Trophoblast cell (in vitro differentiated cells and primary cell): ENCODE data around the gene RASSF4.

Experiments
- DNase-seq, 2 donors: peaks; one replicate each; pipeline ENCODE4 v3.0.0-alpha.2; 2016
- H2AFZ ChIP-seq: 2 replicates; pipeline ENCODE4 v1.6.1; 2013; ENCODE audit warnings: low read length, moderate library complexity, mild to moderate bottlenecking; ENCODE audit not compliant: insufficient read depth, poor library complexity
- H2AK5ac ChIP-seq: 2 replicates; pipeline ENCODE4 v1.6.1; 2013; ENCODE audit warnings: mild to moderate bottlenecking, low read length
- H2BK120ac ChIP-seq: 2 replicates; pipeline ENCODE4 v1.6.1; 2013; ENCODE audit warnings: low read length, mild to moderate bottlenecking, moderate library complexity; ENCODE audit not compliant: insufficient read depth, poor library complexity
- H2BK12ac ChIP-seq: 2 replicates; pipeline ENCODE4 v1.6.1; 2013; ENCODE audit warnings: mild to moderate bottlenecking, low read length, moderate library complexity
- H2BK5ac ChIP-seq: 2 replicates; pipeline ENCODE4 v1.6.1; 2013; ENCODE audit warnings: low read length, low read depth, moderate library complexity, mild to moderate bottlenecking; ENCODE audit not compliant: poor library complexity
- H3K14ac ChIP-seq: 2 replicates; pipeline ENCODE4 v1.6.1; 2013; ENCODE audit warnings: mild to moderate bottlenecking, low read length
- H3K18ac ChIP-seq: 2 replicates; pipeline ENCODE4 v1.6.1; 2013; ENCODE audit warnings: mild to moderate bottlenecking, low read length
- H3K23ac ChIP-seq: 2 replicates; pipeline ENCODE4 v1.6.1; 2013; ENCODE audit warnings: low read length
- H3K27ac ChIP-seq: 2 replicates; pipeline ENCODE4 v1.5.1; 2013; ENCODE audit warnings: low read depth, mild to moderate bottlenecking, inconsistent platforms, low read length, moderate library complexity
- H3K27me3 ChIP-seq: 2 replicates; pipeline ENCODE4 v1.6.1; 2013; ENCODE audit warnings: inconsistent platforms, mild to moderate bottlenecking, low read length, moderate library complexity; ENCODE audit not compliant: insufficient read depth
- H3K36me3 ChIP-seq, 2 experiments: 1 replicate in 1 of 2; 2 replicates in 1 of 2; pipeline ENCODE4 v1.6.1; 2013; ENCODE audit warnings: low read length in 2 of 2, mild to moderate bottlenecking in 2 of 2, moderate library complexity in 1 of 2; ENCODE audit not compliant: insufficient read depth in 2 of 2, control insufficient read depth in 1 of 2
- H3K4ac ChIP-seq: 2 replicates; pipeline ENCODE4 v1.6.1; 2013; ENCODE audit warnings: low read depth, mild to moderate bottlenecking, low read length, moderate library complexity
- H3K4me1 ChIP-seq, 2 experiments: 1 replicate in 1 of 2; 2 replicates in 1 of 2; pipeline ENCODE4 v1.6.1; 2013; ENCODE audit warnings: low read length in 2 of 2, mild to moderate bottlenecking in 2 of 2, moderate library complexity in 1 of 2; ENCODE audit not compliant: insufficient read depth in 2 of 2, control insufficient read depth in 1 of 2
- H3K4me2 ChIP-seq: 2 replicates; pipeline ENCODE4 v1.6.1; 2013; ENCODE audit warnings: inconsistent platforms, mild to moderate bottlenecking, low read length, moderate library complexity
- H3K4me3 ChIP-seq: 2 replicates; pipeline ENCODE4 v1.5.1; 2013; ENCODE audit warnings: mild to moderate bottlenecking, low read depth, low read length, inconsistent platforms
- H3K79me1 ChIP-seq: one replicate; pipeline ENCODE4 v1.6.1; 2013; ENCODE audit warnings: low read length
- H3K79me2 ChIP-seq: 2 replicates; pipeline ENCODE4 v1.6.1; 2013; ENCODE audit warnings: low read length, mild to moderate bottlenecking; ENCODE audit not compliant: control insufficient read depth, insufficient read depth, poor library complexity
- H3K9ac ChIP-seq: 2 replicates; pipeline ENCODE4 v1.6.1; 2013; ENCODE audit warnings: mild to moderate bottlenecking, low read length
- H3K9me3 ChIP-seq: 2 replicates; pipeline ENCODE4 v1.6.1; 2013; ENCODE audit warnings: low read depth, mild to moderate bottlenecking, control low read depth, inconsistent platforms, low read length; ENCODE audit not compliant: insufficient read depth
- H4K12ac ChIP-seq: 2 replicates; pipeline ENCODE4 v1.6.1; 2013; ENCODE audit warnings: low read depth, mild to moderate bottlenecking, low read length, moderate library complexity
- H4K8ac ChIP-seq: 2 replicates; pipeline ENCODE4 v1.6.1; 2013; ENCODE audit warnings: low read depth, mild to moderate bottlenecking, low read length, moderate library complexity
- H4K91ac ChIP-seq: one replicate; pipeline ENCODE4 v1.6.1; 2013; ENCODE audit warnings: low read depth, mild to moderate bottlenecking, low read length, moderate library complexity
- WGBS: extraction: QIAGEN DNeasy Blood & Tissue Kit; methylation state at CpG from one replicate; pipeline ENCODE4 v1.1.7; 2013; ENCODE audit warnings: missing lambda C conversion rate; ENCODE audit not compliant: insufficient read length, insufficient coverage; ENCODE audit errors: extremely low coverage; 5-methylcytosine and 5-hydroxymethylcytosine counted together

The RASSF4 gene

GRCh38 chr10:44998146-44998631 is 38.6 kb downstream of the RASSF4 start:
- peak overlapping the region; percentile 37 for H4K91ac ChIP-seq
- no peak overlapping the region for H2AK5ac ChIP-seq
- no peak overlapping the region for H2BK120ac ChIP-seq
- no peak overlapping the region for H4K12ac ChIP-seq
- H3K23ac ChIP-seq = no peak overlapping the region
- peaks cover 43% of the 10 kb centered on the region for H3K79me1 ChIP-seq
- no peak overlapping the region for H3K4me3 ChIP-seq
- peaks cover 18 to 25% of the 10 kb centered on the region in 2 experiments for H3K4me1 ChIP-seq
- H3K18ac ChIP-seq = no peak overlapping the region
- H3K9me3 ChIP-seq = no peaks in the 10 kb centered on the region
- no peak for DNase-seq
- H3K27me3 ChIP-seq = no peaks in the 10 kb centered on the region
- H3K36me3 ChIP-seq = peaks cover 1 to 2% of the 10 kb centered on the region in 2 experiments
- no peak overlapping the region for H2AFZ ChIP-seq
- no CpG with 5 or more reads among the region's 6 CpGs for WGBS
- H4K8ac ChIP-seq = no peak overlapping the region
- H3K4ac ChIP-seq = no peak overlapping the region
- no peak overlapping the region for H3K9ac ChIP-seq
- no peak overlapping the region for H2BK12ac ChIP-seq
- peaks cover 13% of the 10 kb centered on the region for H3K79me2 ChIP-seq
- H3K27ac ChIP-seq = no peak overlapping the region
- no peak overlapping the region for H3K4me2 ChIP-seq
- no peak overlapping the region for H3K14ac ChIP-seq
- no peak overlapping the region for H2BK5ac ChIP-seq

GRCh38 chr10:45000138-45000751 is 40.6 kb downstream of the RASSF4 start:
- Histone ChIP-seq H3K4me2 (peak overlapping the region; percentile 88), H3K79me2 (peaks cover 9% of the 10 kb centered on the region), H2AFZ (peak overlapping the region; percentile 88), H4K8ac (peak overlapping the region; percentile 96), H3K79me1 (peaks cover 26% of the 10 kb centered on the region), H4K91ac (peak overlapping the region; percentile 95), H4K12ac (peak overlapping the region; percentile 85), H3K4me3 (no peak overlapping the region), H3K4me1 (peaks cover under 1 to 8% of the 10 kb centered on the region in 2 experiments), H3K27me3 (no peaks in the 10 kb centered on the region), H2BK12ac (peak overlapping the region; percentile 74), H3K14ac (peak overlapping the region; percentile 94), H3K9me3 (no peaks in the 10 kb centered on the region), H3K18ac (peak overlapping the region; percentile 98), H2AK5ac (no peak overlapping the region), H3K9ac (no peak overlapping the region), H3K23ac (no peak overlapping the region), H3K4ac (peak overlapping the region; percentile 53), H2BK5ac (peak overlapping the region; percentile 87), H2BK120ac (peak overlapping the region; percentile 94), H3K36me3 (peaks cover 4 to 8% of the 10 kb centered on the region in 2 experiments), H3K27ac (peak overlapping the region; percentile 97)
- DNase-seq = peak in 1 of 2 donors; percentile 17
- no CpG with 5 or more reads among the region's 12 CpGs for WGBS

- no CpG with 5 or more reads among the region's 79 CpGs for WGBS
- H3K27me3 ChIP-seq = no peaks in the 10 kb centered on the region
- DNase-seq = peak; percentile 33 to 57
- H3K36me3 ChIP-seq = peaks cover 4 to 8% of the 10 kb centered on the region in 2 experiments
- peak within 1 kb of the TSS; percentile 87 for H2BK5ac ChIP-seq
- H2BK120ac ChIP-seq = peak within 1 kb of the TSS; percentile 94
- peak within 1 kb of the TSS; percentile 95 for H4K91ac ChIP-seq
- H3K79me2 ChIP-seq = peaks cover 9% of the 10 kb centered on the region
- peak within 1 kb of the TSS; percentile 85 for H4K12ac ChIP-seq
- peak within 1 kb of the TSS; percentile 53 for H3K4ac ChIP-seq
- H2AK5ac ChIP-seq = no peak within 1 kb of the TSS
- peak within 1 kb of the TSS; percentile 94 for H3K14ac ChIP-seq
- H2AFZ ChIP-seq = peak within 1 kb of the TSS; percentile 88
- H3K18ac ChIP-seq = peak within 1 kb of the TSS; percentile 98
- peak within 1 kb of the TSS; percentile 83 for H3K4me3 ChIP-seq
- peak within 1 kb of the TSS; percentile 88 for H3K4me2 ChIP-seq
- no peaks in the 10 kb centered on the region for H3K9me3 ChIP-seq
- peak within 1 kb of the TSS; percentile 74 for H2BK12ac ChIP-seq
- peaks cover 26% of the 10 kb centered on the region for H3K79me1 ChIP-seq
- no peak within 1 kb of the TSS for H3K23ac ChIP-seq
- peak within 1 kb of the TSS; percentile 97 for H3K27ac ChIP-seq
- peak within 1 kb of the TSS; percentile 95 for H3K9ac ChIP-seq
- peak within 1 kb of the TSS; percentile 96 for H4K8ac ChIP-seq
- peaks cover 0 to 7% of the 10 kb centered on the region in 2 experiments for H3K4me1 ChIP-seq
These were observed 41.3 kb downstream of the RASSF4 start, which contains the start of gene ZNF22 for GRCh38 chr10:45000752-45001380. TSS of gene ZNF22 (plus strand) at chr10:45000923. CDS start at chr10:45003369, 2,446 bp downstream.

GRCh38 chr10:45001381-45002148 is 42.0 kb downstream of the RASSF4 start:
- peak overlapping the region; percentile 46 for H4K12ac ChIP-seq
- H3K14ac ChIP-seq = peak overlapping the region; percentile 94
- no CpG with 5 or more reads among the region's 13 CpGs for WGBS
- H3K4me2 ChIP-seq = peak overlapping the region; percentile 88
- H3K4me3 ChIP-seq = peak overlapping the region; percentile 83
- H3K23ac ChIP-seq = no peak overlapping the region
- H2BK5ac ChIP-seq = peak overlapping the region; percentile 45
- H3K9me3 ChIP-seq = no peaks in the 10 kb centered on the region
- no peaks in the 10 kb centered on the region for H3K27me3 ChIP-seq
- peak overlapping the region; percentile 97 for H3K27ac ChIP-seq
- peaks cover 9% of the 10 kb centered on the region for H3K79me2 ChIP-seq
- peaks cover 0 to 2% of the 10 kb centered on the region in 2 experiments for H3K4me1 ChIP-seq
- H3K18ac ChIP-seq = no peak overlapping the region
- peak overlapping the region; percentile 94 for H2BK120ac ChIP-seq
- peak overlapping the region; percentile 53 for H3K4ac ChIP-seq
- peak overlapping the region; percentile 95 for H4K91ac ChIP-seq
- H2AFZ ChIP-seq = no peak overlapping the region
- no peak overlapping the region for H2AK5ac ChIP-seq
- H4K8ac ChIP-seq = peak overlapping the region; percentile 96
- no peak overlapping the region for H2BK12ac ChIP-seq
- peaks cover 4 to 8% of the 10 kb centered on the region in 2 experiments for H3K36me3 ChIP-seq
- peak; percentile 16 to 57 for DNase-seq
- peak overlapping the region; percentile 95 for H3K9ac ChIP-seq
- peaks cover 19% of the 10 kb centered on the region for H3K79me1 ChIP-seq
